ENCODE data around the gene OLFML2B.

OLFML2B gene

DNA sequence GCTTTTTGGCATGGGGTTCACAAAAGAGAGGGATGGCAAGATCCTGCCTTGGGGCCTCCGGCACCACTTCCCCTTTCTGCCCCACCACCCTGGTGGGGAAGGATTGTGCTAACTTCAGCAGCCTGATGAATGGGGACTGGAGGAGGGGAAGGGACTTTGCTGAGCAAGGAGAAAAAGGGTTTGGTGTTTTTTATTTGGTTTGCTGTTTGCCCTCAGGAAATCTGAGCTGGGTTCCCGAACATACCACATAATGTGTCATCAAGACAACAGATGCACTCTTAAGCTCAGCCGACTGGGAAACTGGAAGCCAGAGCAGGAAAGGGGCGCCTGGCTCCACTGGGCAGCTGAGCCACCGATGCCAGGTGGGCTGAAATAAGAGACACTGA lies 19.8 kb downstream of the OLFML2B start:
- peak; percentile 69 for DNase-seq

DNA sequence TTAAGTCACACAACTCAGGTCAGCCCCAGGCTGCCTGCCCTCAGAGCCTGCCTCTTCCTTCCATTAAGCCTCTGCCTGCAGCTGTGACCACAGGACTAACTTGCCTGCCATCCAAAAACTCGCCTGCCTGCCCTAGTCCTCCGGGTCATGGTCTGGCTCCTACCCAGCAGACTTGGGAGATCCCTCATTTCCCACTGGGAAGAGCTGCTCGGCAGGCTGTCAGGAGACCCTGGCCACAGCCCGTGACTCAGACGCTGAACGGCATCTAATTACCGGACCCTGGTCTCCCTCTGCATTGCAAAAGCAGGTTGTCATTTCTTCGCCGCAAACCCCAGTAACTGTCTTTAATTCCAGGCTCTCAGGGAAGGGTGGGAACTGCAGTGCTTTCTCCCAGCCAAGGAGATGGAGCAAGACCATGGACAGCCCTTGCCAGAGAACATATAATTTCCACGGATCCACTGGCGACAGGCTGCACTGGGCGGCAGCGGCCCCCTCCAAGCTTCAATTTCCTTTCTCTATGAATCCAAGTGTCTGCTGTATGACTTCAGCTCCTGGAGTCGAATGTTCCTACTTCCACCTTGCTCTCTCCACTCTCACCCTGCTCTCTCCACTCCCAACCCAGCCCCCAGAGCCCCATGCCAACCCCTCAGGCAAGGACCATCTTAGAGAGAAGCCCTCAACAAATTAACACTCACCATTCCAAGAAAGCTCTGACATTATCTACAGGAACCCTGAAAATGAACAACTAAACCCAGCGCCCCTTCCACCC lies 20.4 kb downstream of the OLFML2B start:
- no peak for DNase-seq

DNA sequence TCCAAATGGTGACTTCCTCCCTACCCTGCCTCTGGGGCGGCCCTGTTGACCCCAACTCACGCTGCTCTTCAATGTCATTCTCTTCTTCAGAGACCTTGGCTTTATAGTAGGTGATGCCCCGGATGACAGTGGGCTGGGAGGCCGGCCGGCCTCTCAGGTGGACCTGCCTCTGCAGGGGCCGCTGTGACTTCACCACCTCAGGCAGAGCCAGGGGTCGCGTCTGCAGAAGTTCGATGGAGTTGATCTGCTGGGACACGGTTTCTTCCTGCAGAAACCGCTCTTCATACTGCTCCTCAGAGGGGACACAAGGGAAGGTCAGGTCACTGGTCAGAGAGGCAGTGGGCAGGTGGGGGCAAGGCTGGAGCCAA lies 23.6 kb downstream of the OLFML2B start:
- DNase-seq = no peak

DNA sequence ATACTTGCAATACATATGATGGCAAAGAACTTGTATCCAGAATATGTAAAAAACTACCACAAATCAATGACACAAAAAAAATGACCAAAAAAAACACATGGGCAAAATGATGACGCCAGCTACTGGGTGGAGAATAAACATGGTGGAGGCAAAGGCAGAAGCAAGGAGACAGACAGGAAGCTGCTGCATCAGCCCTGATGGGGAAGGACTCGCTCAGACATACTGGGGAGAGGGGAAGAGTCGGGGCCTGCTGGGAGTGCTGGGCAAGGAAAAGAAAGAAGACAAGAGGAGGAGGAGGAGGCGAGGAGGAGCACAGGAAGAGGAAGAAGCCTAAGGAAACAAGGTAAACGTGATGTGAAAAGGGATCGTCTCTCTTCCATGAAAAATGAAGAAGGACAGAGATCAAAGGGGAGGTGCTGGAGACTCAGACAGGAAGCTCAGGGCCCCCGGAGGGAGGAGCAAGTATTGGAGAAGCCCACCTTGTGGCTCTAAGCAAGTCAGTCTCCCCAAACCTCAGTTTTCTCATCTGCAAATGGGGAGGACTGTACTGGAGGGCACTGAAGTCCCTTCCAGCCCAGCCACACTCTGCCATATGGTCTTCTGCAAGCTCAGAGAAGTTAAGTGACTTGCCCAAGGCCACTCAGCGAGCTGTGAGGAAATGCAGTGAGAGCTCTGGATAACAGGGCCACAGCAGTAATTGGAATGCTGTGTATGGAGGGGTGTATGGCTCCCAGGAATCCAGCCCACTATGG lies 24.2 kb downstream of the OLFML2B start:
- no peak for DNase-seq

DNA sequence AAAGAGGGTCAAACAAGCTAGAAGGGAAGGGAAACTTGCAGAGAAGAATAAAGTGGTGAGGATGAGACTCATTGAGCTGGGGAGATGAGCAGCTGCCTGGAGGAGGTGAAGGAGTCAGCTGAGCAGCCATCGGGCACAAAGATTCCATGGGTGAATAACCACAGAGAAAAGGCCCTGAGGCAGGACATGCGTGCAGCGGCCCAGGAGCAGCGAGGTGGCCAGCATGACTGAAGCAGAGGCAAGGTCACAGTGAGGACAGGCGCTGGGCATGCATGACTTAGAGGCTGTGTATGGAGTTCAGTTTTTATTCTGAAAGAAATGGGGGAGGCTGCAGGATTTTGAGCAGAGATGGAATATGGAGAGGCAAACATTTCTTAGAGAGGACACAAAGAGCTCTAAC lies 24.9 kb downstream of the OLFML2B start:
- no peak for DNase-seq

DNA sequence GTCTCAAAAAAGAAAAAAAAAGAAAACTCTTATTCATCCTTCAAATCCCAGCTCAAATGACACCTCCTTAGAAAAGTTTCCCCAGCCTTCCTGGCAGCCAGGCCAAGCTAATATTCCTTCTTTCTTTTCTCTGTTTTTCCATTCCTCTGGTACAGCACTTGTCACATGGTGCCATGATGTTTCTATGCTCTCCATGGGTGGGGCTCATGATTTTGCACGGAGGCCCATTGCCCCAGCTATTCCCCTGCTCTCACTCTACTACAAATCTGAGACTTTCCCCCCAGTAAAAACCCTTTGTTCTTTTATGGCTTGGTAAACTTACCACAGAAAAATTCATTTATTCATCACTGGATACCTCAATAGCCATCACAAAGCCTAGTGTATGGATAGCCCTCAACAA lies 26.5 kb downstream of the OLFML2B start:
- no peak for DNase-seq

DNA sequence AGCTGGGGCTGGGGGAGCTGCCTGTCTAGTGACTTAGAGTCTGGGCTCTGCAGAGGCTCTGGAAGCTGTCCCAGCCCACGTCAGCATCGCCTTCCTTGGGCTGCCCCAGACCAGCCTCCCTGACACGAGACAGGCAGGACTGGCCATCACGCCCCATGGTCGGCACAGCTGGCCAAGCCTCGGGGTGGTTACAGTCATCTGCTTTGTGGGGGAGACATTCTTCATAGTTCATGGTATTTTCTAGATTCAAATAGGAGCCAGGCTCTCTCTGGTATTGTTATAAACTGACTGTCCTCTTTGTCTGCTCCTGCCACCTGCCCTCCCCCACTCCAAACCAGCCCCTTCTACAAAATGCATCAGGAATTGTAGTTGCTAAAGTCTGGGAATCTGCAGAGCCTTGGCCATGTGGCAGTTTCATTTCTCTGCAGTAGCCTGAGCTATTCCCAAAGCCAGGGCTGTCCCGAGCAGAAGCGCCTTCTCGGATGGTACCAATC lies 29.4 kb downstream of the OLFML2B start:
- no peak for DNase-seq

DNA sequence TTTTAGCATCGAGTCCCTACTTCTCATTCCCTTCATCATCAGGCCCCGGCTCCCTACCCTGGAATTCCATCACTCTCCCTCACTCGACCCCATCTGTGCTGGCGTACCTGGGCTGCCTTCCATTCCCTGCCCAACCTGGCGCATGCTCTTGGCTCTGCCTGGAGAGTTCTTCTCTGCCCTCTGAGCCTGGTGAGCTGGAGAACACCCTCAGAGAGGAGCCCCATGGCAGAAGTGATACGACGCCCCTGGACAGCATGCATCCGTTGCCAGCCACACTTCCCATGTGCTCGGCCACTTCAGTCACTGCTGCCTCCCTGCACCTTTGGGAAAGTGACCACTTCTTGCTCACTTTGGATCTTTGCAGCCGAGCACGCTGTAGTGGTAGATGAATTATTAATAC lies 30.1 kb downstream of the OLFML2B start:
- DNase-seq = no peak

DNA sequence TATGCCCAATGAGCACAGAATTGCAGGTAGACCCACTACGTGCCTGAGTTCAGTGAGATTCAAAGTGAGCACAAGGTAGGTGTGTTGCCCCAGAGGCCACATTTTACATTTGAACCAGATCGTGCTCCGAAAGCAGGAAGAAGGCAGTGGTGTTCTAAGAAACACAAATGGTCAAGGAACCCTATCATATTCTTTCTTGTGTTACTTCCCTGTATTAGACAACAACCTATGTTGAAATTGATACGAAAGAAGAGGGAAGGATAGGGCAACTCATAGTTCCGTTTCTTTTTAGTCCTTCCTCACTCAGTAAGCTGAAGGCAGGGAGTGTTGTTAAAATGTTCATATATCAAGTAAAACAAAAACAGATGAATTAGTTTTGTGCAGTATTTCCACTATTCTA lies 33.9 kb downstream of the OLFML2B start:
- no peak for DNase-seq

DNA sequence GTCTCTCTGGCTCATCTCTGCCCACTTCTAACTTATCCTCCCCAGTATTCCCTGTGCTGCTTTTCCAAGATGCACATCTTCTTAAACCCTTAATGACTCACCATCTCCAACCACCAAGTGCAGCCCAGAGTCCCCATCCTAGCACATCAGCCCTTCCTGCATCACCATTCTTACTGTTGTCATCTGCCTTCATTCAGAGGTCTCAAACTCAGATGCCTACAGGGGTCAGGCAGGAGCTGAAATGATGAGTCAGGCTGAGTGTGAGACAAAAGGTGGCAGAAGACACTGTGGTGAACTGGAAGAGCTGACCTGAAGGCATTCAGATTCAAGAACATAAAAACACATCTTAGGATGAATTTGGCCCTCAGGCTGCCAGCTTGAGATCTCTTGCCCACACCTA lies 34.6 kb downstream of the OLFML2B start:
- no peak for DNase-seq

DNA sequence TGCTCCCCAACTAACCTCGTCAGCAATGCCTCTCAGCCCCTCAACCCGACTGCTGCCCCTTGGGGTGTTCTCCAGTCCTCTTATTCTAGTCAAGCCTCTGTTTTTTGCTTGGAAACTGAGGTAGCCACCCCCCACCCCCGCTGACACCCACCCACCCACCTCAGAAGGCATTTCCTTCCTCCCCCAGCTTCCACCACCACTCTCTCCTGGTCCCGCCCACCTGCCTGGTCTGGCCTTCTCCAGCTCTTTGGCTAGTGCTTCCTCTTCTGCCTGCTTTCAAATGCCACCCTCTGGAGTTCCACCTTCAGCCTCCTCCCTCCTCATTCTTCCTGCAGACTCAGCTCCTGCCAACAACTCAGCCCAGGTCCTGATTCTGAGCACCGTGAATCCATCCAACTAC lies 35.3 kb downstream of the OLFML2B start:
- no peak for DNase-seq

DNA sequence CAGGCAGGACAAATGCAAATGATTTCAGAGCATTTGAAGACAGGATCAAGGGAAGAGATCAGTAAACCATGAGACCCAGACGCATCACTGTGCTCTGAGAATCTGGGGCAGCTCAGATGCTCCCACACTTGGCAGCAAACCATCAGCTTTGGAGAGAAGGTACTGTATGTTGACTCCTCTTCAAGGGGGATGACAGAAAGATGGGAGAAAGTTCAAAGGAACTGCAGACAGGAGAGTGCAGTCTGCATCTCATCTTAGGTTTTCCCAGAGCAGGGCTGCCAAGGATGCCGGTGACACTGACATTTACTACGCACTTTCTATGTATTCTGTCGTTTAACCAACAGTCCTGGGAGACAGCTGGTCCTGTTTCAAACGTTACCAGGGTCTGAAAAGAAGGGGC lies 35.8 kb downstream of the OLFML2B start:
- DNase-seq = no peak

DNA sequence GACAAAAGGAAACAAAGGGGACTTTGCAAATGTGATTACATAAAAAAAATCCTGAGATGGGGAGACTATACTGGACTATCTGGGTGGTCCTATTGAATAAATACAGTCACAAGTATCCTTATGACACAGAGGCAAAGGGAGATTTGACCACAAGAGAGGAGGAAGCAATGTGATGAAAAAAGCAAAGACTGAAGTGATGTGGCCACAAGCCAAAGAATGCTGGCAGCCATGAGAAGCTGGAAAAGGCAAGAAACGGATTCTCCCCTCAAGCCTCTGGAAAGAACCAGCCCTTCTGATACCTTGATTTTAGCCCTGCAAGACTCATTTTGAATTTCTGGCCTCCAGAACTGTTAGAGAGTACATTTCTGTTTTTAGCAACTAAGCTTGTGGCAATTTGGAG lies 36.4 kb downstream of the OLFML2B start:
- no peak for DNase-seq

DNA sequence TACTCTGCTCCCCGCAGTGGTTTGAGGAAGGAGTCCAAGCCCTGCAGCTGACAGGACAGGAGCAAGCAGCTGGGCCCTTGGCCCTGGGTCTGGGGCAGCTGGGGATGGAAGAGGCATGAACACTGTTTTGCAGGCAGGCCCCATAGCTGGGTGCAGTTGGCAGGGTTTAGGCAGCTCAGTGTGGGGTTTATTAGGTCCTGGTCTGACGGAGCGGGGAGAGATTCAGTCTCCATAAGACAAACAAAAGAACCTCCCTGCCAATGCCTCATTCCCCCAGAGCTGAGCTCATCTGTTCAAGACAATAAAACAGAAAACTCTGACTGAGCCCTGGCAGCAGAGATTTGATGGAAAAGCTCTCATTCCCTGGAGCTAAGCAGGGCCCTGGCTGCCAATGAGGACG lies 37.3 kb downstream of the OLFML2B start:
- no peak for DNase-seq

DNA sequence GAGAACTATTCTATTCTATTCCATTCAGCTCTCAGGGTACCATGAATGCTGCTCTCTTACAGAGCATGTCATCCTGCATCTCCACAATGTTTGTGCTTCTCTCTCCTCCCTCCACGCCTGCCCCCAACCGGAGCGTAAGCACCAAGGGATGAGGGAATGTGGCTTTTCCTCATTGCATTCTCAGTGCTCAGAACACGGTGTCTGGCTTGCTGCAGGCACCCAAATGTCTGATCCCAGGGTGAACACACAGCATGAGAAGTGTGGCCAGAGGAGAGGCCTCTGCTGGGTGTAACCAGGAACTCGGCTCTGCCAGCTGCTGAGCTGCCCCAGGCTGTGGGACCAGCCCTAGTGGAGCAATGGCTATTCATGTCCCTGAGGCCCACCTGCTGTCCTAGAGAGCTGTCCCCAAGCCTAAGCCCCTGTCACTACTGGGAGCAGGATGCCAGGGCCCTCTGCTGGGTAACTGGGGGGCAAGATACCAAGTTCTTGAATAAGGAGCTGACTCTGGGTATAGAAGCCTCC lies 38.3 kb downstream of the OLFML2B start:
- DNase-seq = no peak

DNA sequence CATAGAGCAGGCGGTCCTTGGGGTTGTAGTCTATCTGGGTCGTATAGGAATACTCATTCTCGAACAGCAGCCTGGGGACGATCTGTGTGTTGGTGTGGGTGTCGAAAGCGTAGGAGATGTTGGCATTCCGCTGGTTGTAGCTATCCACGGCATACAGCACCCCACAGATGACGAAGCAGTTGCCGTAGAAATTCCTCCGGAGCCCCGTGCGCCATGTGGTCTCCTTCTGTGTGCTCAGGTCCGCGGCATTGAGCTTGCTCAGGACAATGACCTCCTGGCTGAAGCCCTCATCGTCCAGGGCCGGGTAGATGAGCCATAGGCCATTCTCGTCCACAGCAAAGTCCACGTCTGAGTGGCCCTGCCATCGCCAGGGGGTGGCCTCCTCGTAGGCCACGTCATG lies 39.9 kb downstream of the OLFML2B start:
- DNase-seq = no peak

DNA sequence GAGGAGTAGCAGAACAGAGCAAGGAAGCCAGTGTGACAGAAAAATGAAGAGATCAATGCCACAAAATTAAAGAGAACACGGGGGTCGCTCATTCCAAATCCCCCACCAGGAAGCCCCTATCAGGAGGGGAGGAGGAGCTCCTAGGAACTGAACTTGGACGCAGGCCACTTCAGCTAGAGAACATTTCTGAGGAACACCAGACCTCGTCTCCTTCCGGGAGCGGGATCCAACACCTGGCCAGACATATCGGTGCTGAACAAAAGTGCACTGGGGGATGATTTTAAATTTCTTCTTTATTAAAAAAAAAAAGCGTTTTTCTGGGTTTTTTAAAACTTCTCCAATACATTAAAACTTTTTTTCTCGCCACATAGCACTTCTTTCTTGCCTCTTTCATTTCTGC lies 40.8 kb downstream of the OLFML2B start:
- DNase-seq = no peak

DNA sequence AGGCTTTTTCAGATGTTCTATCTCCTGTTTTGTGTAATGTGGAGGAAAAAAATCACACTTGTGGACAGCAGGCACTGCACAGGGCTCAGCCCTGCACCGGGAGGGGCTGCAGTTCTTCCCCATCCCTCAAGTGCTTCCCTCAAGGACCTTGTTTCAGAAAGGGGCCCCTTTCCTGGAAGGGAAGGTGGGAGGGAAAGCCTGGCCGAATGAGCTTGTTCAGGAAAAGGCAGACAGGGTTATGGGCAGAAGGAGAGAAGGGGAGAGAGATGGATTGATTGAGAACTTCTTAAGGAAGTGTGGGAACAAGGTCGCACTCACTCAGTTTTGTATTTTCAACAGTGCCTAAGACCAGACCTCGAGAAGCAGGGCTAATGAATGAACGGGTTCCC lies 41.2 kb downstream of the OLFML2B start:
- DNase-seq = no peak

DNA sequence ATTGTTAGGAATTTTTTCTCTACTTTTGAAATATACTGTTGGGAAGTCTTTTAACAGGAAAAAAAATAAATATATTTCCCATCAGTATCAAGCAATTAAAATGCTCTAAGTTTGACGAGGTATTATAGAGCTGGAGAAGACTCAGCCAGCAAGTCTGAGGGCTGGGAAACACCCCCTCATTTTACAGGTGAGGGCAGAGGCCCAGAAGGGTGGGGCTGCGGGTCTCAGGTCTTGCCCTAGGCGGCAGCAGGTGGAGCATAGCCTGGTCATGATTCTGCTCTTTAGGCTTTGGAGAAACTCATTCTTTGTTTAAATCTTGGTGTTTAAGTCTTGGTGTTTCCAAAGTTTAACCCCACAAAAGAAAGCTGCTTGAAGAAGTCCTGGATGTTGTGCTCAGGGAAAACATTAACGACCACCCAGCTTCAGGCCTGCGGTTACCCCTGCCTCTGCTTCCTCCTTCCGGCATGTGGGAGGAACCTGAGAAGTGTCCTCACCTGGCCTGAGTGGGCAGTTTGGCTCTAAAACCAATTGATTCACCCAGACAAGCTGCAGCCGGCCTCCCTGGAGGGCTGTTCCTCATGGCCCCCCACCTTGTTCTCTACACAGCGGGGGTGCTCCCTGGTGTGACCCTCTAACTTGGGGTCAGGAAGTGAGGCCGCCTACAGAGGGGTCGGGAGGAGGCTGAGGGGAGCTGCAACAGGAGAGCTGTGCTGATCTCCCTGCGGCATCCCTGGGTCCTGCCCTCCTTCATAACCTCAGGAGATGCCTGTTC lies 41.7 kb downstream of the OLFML2B start:
- no peak for DNase-seq

DNA sequence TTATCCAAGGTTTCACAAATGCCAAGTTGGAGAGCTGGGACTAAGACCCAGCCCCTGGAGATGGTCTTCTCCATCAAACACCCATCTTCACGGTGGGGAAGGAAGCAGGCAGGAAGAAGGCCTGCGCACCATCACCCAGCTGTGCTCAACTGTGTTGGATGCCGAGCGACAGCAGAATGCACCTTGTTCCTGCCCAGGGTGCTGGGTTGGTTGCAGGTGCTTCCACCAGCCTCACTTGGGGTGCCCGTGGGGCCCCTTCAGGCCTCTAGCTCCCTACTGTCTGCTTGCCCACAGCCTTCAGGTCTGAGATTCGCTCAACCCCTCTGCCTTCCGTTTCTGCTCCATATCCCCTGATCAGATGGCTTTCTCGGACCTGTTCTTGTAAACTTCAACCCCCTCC lies 42.5 kb downstream of the OLFML2B start:
- no peak for DNase-seq

DNA sequence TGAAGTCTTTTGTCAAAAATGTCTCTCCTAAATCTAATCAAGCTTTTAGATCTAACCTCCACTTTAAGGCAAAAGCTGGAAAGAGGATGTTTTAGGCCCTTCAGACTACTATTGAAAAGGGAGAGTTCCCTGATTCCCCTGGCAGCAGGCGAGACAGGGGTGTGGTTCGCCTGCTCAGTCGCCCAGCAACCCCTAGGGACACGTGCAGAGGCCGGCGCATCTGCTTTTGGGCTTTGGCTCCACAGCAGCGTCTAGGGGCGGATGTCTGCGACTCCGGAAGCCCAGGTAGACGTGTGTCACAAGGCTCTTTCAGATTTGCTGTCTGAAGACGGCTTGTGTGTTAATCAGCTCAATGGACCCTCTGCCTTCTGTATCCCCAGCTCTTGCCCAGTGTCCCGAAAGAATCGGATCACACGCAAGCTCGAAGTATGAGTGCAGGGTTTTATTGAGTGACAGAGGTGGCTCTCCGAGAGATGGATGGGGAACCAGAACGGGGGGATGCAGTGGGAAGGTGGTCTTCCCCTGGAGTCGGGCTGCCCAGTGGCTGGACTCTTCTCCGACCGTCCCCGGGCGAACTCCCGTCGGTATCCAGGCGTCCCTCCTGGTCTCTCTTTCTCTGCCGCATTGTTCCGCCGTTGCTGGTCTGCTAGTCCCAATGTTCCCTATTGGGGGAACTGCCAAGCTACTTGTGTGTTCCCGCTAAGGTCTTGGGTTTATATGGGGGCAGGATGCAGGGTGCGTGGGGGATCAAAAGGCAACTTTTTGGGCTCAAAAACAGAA lies 45.5 kb downstream of the OLFML2B start:
- DNase-seq = no peak

DNA sequence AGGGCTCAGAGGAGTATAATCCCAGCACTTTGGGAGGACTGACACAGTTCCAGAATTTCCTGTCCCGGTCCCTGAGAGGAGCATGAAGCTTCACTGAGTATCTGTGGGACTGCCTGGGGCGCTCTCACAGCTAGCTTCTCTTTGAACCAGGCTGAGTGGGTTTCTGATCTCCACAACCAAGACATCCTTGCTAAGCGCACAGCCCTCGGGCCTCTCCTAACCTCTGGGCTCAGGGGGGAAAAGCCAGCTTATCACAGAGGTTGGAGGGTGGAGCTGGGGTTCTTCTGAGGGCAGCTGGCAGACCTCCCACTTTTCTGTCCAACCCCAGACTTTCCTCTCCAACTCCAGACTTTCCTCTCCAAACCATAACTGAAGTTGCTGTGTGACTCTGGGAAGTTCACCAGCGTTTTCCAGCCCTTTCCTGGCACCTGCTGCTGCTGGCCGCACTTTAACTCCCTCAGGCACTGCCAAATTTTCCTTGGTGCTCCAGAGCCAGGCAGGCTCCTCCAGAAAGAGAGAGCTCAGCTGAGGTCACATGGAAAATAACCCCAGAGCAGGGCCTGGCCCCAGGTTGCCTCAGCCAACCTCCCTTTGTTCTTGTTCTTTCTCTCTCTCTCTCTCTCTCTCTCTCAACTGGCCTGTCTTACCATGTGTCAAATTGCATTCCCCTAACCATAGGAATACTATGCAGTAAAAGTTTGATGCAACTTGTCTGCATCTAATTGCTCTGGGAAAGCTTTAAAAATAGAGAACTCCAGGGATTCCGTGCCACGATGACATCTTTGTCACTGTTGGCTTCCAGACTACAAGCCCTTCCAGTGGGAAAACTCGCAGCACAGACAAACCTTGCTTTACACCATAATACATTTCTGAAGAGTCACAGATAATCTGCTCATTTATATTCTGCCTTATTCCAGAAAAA lies 49.5 kb downstream of the OLFML2B start:
- DNase-seq = peak; percentile 84
